Ascending aorta (tissue), 2 donors: ENCODE data around the gene USP28. TPM values are rescaled to one million over a fixed set of nuclear protein-coding genes. Genes with fewer than 3 reads are reported as not detected.

Experiments
- DNase-seq, 2 donors: peaks; one replicate each; pipeline ENCODE4 v3.0.0-alpha.2; 2019; ENCODE audit warnings: low spot score in 2 of 2
- H3K27ac ChIP-seq, 2 donors: fragments of 200-600 bp; sonication (generic); one replicate each; pipeline ENCODE4 v1.5.1; 2016 to 2017; ENCODE audit warnings: mild to moderate bottlenecking in 1 of 2
- H3K27me3 ChIP-seq: fragments of 200-600 bp; sonication (generic); one replicate; pipeline ENCODE4 v1.5.1; 2017
- H3K36me3 ChIP-seq, 2 donors: fragments of 200-600 bp; sonication (generic); one replicate each; pipeline ENCODE4 v1.5.1; 2016
- H3K4me1 ChIP-seq, 2 donors: fragments of 200-600 bp; sonication (generic); one replicate each; pipeline ENCODE4 v1.5.1; 2016 to 2017; ENCODE audit warnings: mild to moderate bottlenecking in 1 of 2
- H3K4me3 ChIP-seq, 2 donors: fragments of 200-600 bp; sonication (generic); one replicate each; pipeline ENCODE4 v1.5.1; 2016 to 2017; ENCODE audit warnings: mild to moderate bottlenecking in 1 of 2
- H3K9me3 ChIP-seq, 2 donors: fragments of 200-600 bp; sonication (generic); one replicate each; pipeline ENCODE4 v1.5.1; 2016
- intact Hi-C: fragments of 100-400 bp; cut with DNase I; formaldehyde crosslinking; loops from one replicate; pipeline ENCODE4 v1.15.1; 2023
- total RNA-seq: library from RNA; depleted of rRNA; stranded (reverse); fragments of >200 nt; gene quantifications from one replicate; pipeline ENCODE4 v1.1.0, GENCODE V29; 2016
- TF ChIP-seq, protein P1 (sequence below), 3 experiments: fragments of 200-600 bp in 2 of 3; fragments of 450-650 bp in 1 of 3; sonication (generic) in 2 of 3; IDR thresholded peaks; one replicate each; pipeline ENCODE4 v1.5.1; 2016 to 2019; ENCODE audit warnings: antibody characterized with exemption in 3 of 3, mild to moderate bottlenecking in 1 of 3, moderate library complexity in 1 of 3

USP28 gene
- total RNA-seq, 1 donor from 2014 or later, result 2.9 TPM

DNA sequence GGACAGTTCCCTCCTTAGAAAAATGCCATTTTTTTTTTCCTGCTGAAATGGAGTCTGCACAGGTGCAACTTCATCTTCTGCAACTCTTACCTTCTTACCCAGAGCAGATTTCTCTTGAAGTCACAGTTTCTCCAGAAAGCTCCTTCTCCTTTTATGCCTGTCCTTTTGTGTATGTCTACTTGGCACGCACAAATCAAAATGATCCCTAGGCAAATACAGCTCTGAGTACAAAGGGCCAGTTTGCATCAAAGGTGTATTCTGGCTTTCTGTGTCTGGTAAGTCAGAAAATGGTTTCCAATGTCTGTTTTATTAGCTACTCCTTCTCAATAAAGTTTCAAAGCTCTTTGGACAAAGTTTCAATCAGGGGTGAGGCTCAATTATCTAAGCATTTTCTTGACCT, 93.2 kb downstream of the USP28 start:
- H3K27ac ChIP-seq, result no peak overlapping the region
- no peak overlapping the region for H3K4me3 ChIP-seq
- TF ChIP-seq, protein P1, sequence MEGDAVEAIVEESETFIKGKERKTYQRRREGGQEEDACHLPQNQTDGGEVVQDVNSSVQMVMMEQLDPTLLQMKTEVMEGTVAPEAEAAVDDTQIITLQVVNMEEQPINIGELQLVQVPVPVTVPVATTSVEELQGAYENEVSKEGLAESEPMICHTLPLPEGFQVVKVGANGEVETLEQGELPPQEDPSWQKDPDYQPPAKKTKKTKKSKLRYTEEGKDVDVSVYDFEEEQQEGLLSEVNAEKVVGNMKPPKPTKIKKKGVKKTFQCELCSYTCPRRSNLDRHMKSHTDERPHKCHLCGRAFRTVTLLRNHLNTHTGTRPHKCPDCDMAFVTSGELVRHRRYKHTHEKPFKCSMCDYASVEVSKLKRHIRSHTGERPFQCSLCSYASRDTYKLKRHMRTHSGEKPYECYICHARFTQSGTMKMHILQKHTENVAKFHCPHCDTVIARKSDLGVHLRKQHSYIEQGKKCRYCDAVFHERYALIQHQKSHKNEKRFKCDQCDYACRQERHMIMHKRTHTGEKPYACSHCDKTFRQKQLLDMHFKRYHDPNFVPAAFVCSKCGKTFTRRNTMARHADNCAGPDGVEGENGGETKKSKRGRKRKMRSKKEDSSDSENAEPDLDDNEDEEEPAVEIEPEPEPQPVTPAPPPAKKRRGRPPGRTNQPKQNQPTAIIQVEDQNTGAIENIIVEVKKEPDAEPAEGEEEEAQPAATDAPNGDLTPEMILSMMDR (IDR thresholded peaks at IDR 0.05), result no peak
- H3K36me3 ChIP-seq, result no peaks in the 10 kb centered on the region
- H3K9me3 ChIP-seq, result no peaks in the 10 kb centered on the region
- intact Hi-C loops, result no loop called here
- peaks cover 0 to 3% of the 10 kb centered on the region in 2 donors for H3K4me1 ChIP-seq
- no peaks in the 10 kb centered on the region for H3K27me3 ChIP-seq
- DNase-seq, result no peak

DNA sequence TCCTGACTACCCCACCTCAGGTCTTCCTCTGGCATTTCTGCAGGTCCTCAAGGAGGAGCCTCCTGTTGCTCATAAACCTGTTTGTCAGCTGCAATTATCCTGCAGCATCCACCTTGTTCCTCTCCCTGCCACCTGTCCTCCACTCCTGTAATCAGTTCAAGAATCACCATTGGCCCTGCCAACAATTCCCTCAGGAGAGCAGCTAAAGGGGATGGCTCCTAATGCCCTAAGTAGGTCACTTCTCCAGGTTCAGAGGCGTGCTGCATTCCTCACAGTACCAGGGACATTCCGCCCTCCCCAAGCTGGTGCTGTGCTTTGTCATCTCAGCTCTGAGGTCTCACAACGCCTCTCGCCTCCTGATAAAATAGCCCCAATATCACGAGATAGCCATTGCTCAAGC, 93.7 kb downstream of the USP28 start:
- DNase-seq, result no peak

DNA sequence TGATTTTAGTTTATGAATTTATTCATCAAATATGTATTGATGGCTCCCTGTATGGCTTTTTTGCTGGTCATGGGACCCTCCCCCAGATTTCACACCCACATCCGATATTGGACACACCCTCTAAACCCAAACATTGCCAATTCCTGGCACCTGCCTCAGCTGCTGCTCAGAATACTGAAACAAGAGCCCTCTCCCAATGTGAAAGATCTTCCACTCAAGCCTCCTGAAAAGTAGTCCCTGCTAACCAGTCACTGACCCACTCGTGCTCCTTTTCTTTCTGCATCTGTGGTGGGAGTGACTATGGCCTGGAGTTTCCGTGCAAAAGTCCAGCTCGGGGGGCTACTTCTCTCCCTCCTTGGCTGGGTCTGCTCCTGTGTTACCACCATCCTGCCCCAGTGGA, 95.9 kb downstream of the USP28 start, which contains the start of gene CLDN25:
CLDN25 (plus strand) TSS at position 301 of the 400 bp plus-strand sequence; CDS start at position 301, 0 bp downstream.
- H3K36me3 ChIP-seq, result no peaks in the 10 kb centered on the region
- no peak within 1 kb of the TSS for H3K4me3 ChIP-seq
- TF ChIP-seq, protein P1 (IDR thresholded peaks at IDR 0.05), result no peak
- H3K27me3 ChIP-seq, result no peaks in the 10 kb centered on the region
- H3K9me3 ChIP-seq, result no peaks in the 10 kb centered on the region
- H3K4me1 ChIP-seq, result peaks cover 0 to 4% of the 10 kb centered on the region in 2 donors
- peak within 1 kb of the TSS; percentile 44 to 60 for H3K27ac ChIP-seq
- intact Hi-C loops, result loop anchor here (10.0 kb wide), 1 partner anchor 1485 kb away; no protein-coding TSS in a partner anchor
- DNase-seq, result no peak

More for the DNA sequence above, 93.7 kb downstream of the USP28 start:
- no peak overlapping the region for H3K27ac ChIP-seq
- TF ChIP-seq, protein P1 (IDR thresholded peaks at IDR 0.05), result no peak
- H3K9me3 ChIP-seq, result no peaks in the 10 kb centered on the region
- no peaks in the 10 kb centered on the region for H3K27me3 ChIP-seq
- intact Hi-C loops, result no loop called here
- H3K4me3 ChIP-seq, result no peak overlapping the region
- peaks cover 0 to 3% of the 10 kb centered on the region in 2 donors for H3K4me1 ChIP-seq
- H3K36me3 ChIP-seq, result no peaks in the 10 kb centered on the region

DNA sequence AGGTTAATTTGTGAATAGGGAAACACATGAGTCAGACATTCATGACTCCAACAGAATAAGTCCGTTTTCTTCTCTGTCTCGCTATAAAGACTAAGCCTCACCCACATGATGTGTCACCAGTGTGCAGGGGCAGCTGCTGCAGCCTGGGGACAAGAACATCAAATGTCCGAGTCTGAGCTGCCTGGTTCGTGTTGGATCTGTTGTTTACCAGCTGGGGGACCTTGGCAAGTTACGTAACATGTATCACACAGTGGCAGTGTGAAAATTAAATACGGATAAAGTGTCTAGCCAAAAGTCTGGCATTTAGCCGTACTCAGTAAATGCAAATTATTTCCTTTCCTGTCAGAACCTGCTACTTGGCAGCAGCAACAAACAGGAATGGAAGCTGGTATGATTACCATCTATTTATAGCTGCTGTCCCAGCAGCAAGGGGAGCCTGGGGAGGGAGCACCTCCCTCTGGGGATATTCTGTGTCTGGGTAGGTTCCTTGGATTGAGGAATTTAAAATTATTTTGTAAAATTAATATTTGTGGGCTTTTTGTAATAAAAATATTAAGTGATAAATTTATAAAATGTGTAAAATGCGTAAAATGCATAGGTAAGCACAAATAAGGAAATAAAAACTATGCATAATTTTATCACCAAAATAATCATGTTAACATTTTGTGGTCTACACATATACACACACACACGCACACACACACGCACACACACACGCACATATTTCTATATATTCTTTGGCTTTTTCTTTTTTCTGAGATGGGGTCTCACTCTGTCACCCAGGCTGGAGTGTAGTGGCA, 97.1 kb downstream of the USP28 start:
- peak overlapping the region; percentile 39 to 45 for H3K4me3 ChIP-seq

DNA sequence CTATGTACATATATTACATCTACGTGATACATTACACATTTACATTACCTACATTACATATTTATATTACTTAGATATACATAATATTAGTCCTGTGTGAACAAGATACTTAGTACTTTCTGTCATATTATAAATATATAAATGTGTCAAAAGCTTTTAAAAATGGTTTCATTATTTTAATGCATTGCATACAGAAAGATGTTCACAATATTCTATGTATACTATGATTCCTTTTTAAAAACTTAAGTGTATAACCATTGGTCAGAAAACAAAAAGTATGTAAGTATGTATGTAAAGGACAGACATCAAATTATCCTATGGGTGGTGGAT, 101.2 kb downstream of the USP28 start:
- Histone ChIP-seq H3K9me3 (no peaks in the 10 kb centered on the region), H3K27me3 (no peaks in the 10 kb centered on the region), H3K4me3 (peak overlapping the region; percentile 89 to 96), H3K36me3 (peaks cover 0 to 5% of the 10 kb centered on the region in 2 donors), H3K27ac (peak overlapping the region; percentile 84 to 85), H3K4me1 (peaks cover 0 to 15% of the 10 kb centered on the region in 2 donors)
- TF ChIP-seq, protein P1 (IDR thresholded peaks at IDR 0.05), result no peak
- DNase-seq, result no peak
- intact Hi-C loops, result loop anchor here (5.0 to 10.0 kb wide), 2 partner anchors 1479 to 1728 kb away; partner anchors contain the start of gene CADM1

More for the DNA sequence above, 97.1 kb downstream of the USP28 start:
- Histone ChIP-seq H3K9me3 (no peaks in the 10 kb centered on the region), H3K27ac (peak overlapping the region; percentile 44 to 65), H3K4me1 (peaks cover 0 to 7% of the 10 kb centered on the region in 2 donors), H3K27me3 (no peaks in the 10 kb centered on the region), H3K36me3 (no peaks in the 10 kb centered on the region)
- DNase-seq, result peak; percentile 14 to 72
- intact Hi-C loops, result loop anchor here (10.0 kb wide), 1 partner anchor 1484 kb away; no protein-coding TSS in a partner anchor
- TF ChIP-seq, protein P1 (IDR thresholded peaks at IDR 0.05), result peak in 2 of 3 experiments; percentile 3 to 14
